Measurements from ENCODE around the gene ZNF207.

- TF ChIP-seq EZH2 (IDR thresholded peaks at IDR 0.05; ENCODE audit: low read length, unreplicated experiment) (no peak), CTCF (conservative IDR thresholded peaks at IDR 0.05; ENCODE audit: low read depth, low read length) (no peak)
These were observed 16.8 kb upstream of the ZNF207 start for GRCh38 chr17:32333187-32333586.
